ENCODE results near the gene BOC. TPM values are rescaled to one million over a fixed set of nuclear protein-coding genes. Genes with fewer than 3 reads are reported as not detected.

BOC gene
- total RNA-seq, 2 experiments from 2014 or later, result 0.42 TPM; not detected in 1

- CTCF ChIA-PET, result interaction anchor here (0.8 kb wide), 1 partner anchor 24 kb away, joined by 3 read pairs; no protein-coding TSS in a partner anchor
- POLR2A ChIA-PET, result interaction anchor here (0.6 kb wide), 1 partner anchor 577 kb away, joined by 5 read pairs; no protein-coding TSS in a partner anchor
Measured at GRCh38 chr3:113264283-113265131, 53.1 kb downstream of the BOC start.

- POLR2A ChIA-PET, result interaction anchor here (0.6 kb wide), 1 partner anchor 578 kb away, joined by 5 read pairs; no protein-coding TSS in a partner anchor
- CTCF ChIA-PET, result interaction anchor here (0.8 kb wide), 1 partner anchor 25 kb away, joined by 3 read pairs; no protein-coding TSS in a partner anchor
Measured at GRCh38 chr3:113265231-113265630, 53.9 kb downstream of the BOC start.

- POLR2A ChIA-PET, result no interaction called here
- CTCF ChIA-PET, result interaction anchor here (0.6 kb wide), 1 partner anchor 685 kb away, joined by 3 read pairs; no protein-coding TSS in a partner anchor
Measured at GRCh38 chr3:113266738-113267137, 55.4 kb downstream of the BOC start.

- CTCF ChIA-PET, result no interaction called here
- POLR2A ChIA-PET, result no interaction called here
Measured at GRCh38 chr3:113268311-113268710, 57.0 kb downstream of the BOC start.

- ChIA-PET CTCF (interaction anchor here (2.4 kb wide), 1 partner anchor 20 kb away, joined by 7 read pairs; no protein-coding TSS in a partner anchor), POLR2A (no interaction called here)
Measured at GRCh38 chr3:113268942-113269341, 57.6 kb downstream of the BOC start.

GRCh38 chr3:113269661-113270060, 58.3 kb downstream of the BOC start:
- POLR2A ChIA-PET, result no interaction called here
- CTCF ChIA-PET, result interaction anchor here (1.3 to 2.4 kb wide), 2 partner anchors 19 to 26 kb away, joined by 3 to 7 read pairs; no protein-coding TSS in a partner anchor

- ChIA-PET POLR2A (no interaction called here), CTCF (interaction anchor here (1.3 to 2.4 kb wide), 2 partner anchors 18 to 26 kb away, joined by 3 to 7 read pairs; no protein-coding TSS in a partner anchor)
Measured at GRCh38 chr3:113270068-113270467, 58.7 kb downstream of the BOC start.

GRCh38 chr3:113270786-113271185, 59.4 kb downstream of the BOC start:
- ChIA-PET CTCF (interaction anchor here (1.3 to 2.4 kb wide), 2 partner anchors 18 to 27 kb away, joined by 3 to 7 read pairs; no protein-coding TSS in a partner anchor), POLR2A (no interaction called here)

- CTCF ChIA-PET, result interaction anchor here (1.3 to 2.4 kb wide), 2 partner anchors 17 to 27 kb away, joined by 3 to 7 read pairs; no protein-coding TSS in a partner anchor
- POLR2A ChIA-PET, result no interaction called here
Measured at GRCh38 chr3:113271189-113271588, 59.8 kb downstream of the BOC start.

GRCh38 chr3:113271594-113272384, 60.4 kb downstream of the BOC start:
- ChIA-PET CTCF (no interaction called here), POLR2A (no interaction called here)

- CTCF ChIA-PET, result no interaction called here
- POLR2A ChIA-PET, result no interaction called here
Measured at GRCh38 chr3:113272385-113272779, 61.0 kb downstream of the BOC start.

- ChIA-PET POLR2A (no interaction called here), CTCF (interaction anchor here (1.1 kb wide), 1 partner anchor 15 kb away, joined by 3 read pairs; no protein-coding TSS in a partner anchor)
Measured at GRCh38 chr3:113273011-113273410, 61.7 kb downstream of the BOC start.

GRCh38 chr3:113273604-113274378, 62.4 kb downstream of the BOC start:
- ChIA-PET POLR2A (no interaction called here), CTCF (interaction anchor here (1.1 kb wide), 1 partner anchor 14 kb away, joined by 3 read pairs; no protein-coding TSS in a partner anchor)

- ChIA-PET CTCF (no interaction called here), POLR2A (no interaction called here)
Measured at GRCh38 chr3:113274425-113275257, 63.3 kb downstream of the BOC start.

- CTCF ChIA-PET, result no interaction called here
Measured at GRCh38 chr3:113275258-113275556, 63.9 kb downstream of the BOC start.

GRCh38 chr3:113275583-113275928, 64.2 kb downstream of the BOC start:
- ChIA-PET POLR2A (no interaction called here), CTCF (no interaction called here)

More at GRCh38 chr3:113275258-113275556, 63.9 kb downstream of the BOC start:
- POLR2A ChIA-PET, result no interaction called here

- CTCF ChIA-PET, result interaction anchor here (1.2 kb wide), 1 partner anchor 12 kb away, joined by 4 read pairs; no protein-coding TSS in a partner anchor
- POLR2A ChIA-PET, result no interaction called here
Measured at GRCh38 chr3:113275929-113276750, 64.8 kb downstream of the BOC start.

GRCh38 chr3:113276751-113277080, 65.4 kb downstream of the BOC start:
- POLR2A ChIA-PET, result no interaction called here
- CTCF ChIA-PET, result interaction anchor here (1.2 kb wide), 1 partner anchor 11 kb away, joined by 4 read pairs; no protein-coding TSS in a partner anchor
